Type B pancreatic cell (in vitro differentiated cells): ENCODE results near the gene PVALEF. TPM values are rescaled to one million over a fixed set of nuclear protein-coding genes. Genes with fewer than 3 reads are reported as not detected.
"Not testable (repeated sequence)": the region's sequence is repeated elsewhere in the genome, so short reads cannot be mapped to it uniquely, and the experiment has no call there.

Source experiments
- DNase-seq: peaks from one replicate; pipeline ENCODE4 v3.0.0; 2021; ENCODE audit warnings: mixed read lengths; ENCODE audit not compliant: unreplicated experiment; ENCODE audit errors: extremely low spot score
- H3K27ac Mint-ChIP-seq: 2 replicates; pipeline ENCODE4 v1.8.0; 2021; ENCODE audit warnings: mild to moderate bottlenecking, mixed read lengths
- H3K27me3 Mint-ChIP-seq: 2 replicates; pipeline ENCODE4 v1.8.0; 2021; ENCODE audit warnings: mixed read lengths
- H3K36me3 Mint-ChIP-seq: 2 replicates; pipeline ENCODE4 v1.8.0; 2021; ENCODE audit warnings: mixed read lengths
- H3K4me1 Mint-ChIP-seq: one replicate; pipeline ENCODE4 v1.8.0; 2021; ENCODE audit warnings: mixed read lengths; ENCODE audit not compliant: unreplicated experiment
- H3K4me3 Mint-ChIP-seq: 2 replicates; pipeline ENCODE4 v1.8.0; 2021; ENCODE audit warnings: mild to moderate bottlenecking, mixed read lengths
- H3K9me3 Mint-ChIP-seq: 2 replicates; pipeline ENCODE4 v1.8.0; 2021; ENCODE audit warnings: mixed read lengths
- total RNA-seq: library from RNA; stranded (reverse); gene quantifications from 2 replicates; pipeline ENCODE4 v1.2.1, GENCODE V29; 2021; ENCODE audit warnings: low replicate concordance
- TF ChIP-seq, protein P1 (sequence below): fragments of 200-600 bp; sonication (generic); conservative IDR thresholded peaks from 2 replicates; pipeline ENCODE4 v1.5.0; 2021; ENCODE audit warnings: antibody characterized with exemption, mild to moderate bottlenecking

Gene PVALEF
- total RNA-seq, 1 donor from 2014 or later, result not detected

DNA sequence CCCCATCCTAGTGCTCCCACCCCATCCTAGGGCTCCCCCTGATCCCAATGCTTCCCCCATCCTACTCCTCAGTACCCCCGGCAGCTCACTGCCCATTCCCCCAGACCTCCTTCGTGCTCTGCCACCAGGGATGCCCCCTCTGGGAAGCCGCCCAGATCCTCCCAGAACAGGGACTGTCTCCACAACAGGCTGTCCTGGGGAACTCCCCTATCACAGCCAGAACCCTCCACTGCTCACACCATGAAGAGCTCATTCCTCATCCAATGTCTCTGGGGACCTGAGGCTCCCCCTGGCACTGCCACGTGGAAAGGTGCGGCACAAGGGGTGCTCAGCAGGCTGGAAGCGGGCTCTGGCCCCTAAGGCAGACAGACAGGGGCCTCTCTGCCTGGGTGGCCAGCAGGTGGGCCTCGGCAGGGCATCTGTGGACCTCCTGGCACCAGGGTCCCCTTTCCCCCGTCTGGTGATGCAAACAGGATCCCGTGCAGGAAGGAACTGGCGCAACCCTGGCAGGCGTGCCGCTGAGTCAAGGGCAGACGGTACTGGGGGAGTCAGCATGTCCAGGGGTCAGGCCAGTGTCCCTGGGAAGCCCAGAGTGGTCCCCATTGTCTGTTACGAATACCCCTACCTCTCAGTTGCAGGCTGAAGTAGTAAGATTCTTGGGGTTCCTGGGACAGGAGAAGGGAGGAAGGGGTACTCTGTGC is 14.8 kb upstream of the PVALEF start:
- Mint-ChIP-seq H3K36me3 (no peaks in the 10 kb centered on the region), H3K27me3 (no peaks in the 10 kb centered on the region), H3K9me3 (no peaks in the 10 kb centered on the region), H3K27ac (no peak overlapping the region), H3K4me3 (no peak overlapping the region), H3K4me1 (no peaks in the 10 kb centered on the region)
- DNase-seq, result no peak
- TF ChIP-seq, protein P1, sequence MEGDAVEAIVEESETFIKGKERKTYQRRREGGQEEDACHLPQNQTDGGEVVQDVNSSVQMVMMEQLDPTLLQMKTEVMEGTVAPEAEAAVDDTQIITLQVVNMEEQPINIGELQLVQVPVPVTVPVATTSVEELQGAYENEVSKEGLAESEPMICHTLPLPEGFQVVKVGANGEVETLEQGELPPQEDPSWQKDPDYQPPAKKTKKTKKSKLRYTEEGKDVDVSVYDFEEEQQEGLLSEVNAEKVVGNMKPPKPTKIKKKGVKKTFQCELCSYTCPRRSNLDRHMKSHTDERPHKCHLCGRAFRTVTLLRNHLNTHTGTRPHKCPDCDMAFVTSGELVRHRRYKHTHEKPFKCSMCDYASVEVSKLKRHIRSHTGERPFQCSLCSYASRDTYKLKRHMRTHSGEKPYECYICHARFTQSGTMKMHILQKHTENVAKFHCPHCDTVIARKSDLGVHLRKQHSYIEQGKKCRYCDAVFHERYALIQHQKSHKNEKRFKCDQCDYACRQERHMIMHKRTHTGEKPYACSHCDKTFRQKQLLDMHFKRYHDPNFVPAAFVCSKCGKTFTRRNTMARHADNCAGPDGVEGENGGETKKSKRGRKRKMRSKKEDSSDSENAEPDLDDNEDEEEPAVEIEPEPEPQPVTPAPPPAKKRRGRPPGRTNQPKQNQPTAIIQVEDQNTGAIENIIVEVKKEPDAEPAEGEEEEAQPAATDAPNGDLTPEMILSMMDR, result no peak

GRCh38 chr17:81151278-81151677 is 14.0 kb upstream of the PVALEF start:
- Mint-ChIP-seq H3K9me3 (no peaks in the 10 kb centered on the region), H3K27me3 (no peaks in the 10 kb centered on the region), H3K36me3 (no peaks in the 10 kb centered on the region), H3K4me1 (no peaks in the 10 kb centered on the region), H3K4me3 (no peak overlapping the region), H3K27ac (no peak overlapping the region)
- TF ChIP-seq, protein P1, result no peak
- DNase-seq, result no peak

DNA sequence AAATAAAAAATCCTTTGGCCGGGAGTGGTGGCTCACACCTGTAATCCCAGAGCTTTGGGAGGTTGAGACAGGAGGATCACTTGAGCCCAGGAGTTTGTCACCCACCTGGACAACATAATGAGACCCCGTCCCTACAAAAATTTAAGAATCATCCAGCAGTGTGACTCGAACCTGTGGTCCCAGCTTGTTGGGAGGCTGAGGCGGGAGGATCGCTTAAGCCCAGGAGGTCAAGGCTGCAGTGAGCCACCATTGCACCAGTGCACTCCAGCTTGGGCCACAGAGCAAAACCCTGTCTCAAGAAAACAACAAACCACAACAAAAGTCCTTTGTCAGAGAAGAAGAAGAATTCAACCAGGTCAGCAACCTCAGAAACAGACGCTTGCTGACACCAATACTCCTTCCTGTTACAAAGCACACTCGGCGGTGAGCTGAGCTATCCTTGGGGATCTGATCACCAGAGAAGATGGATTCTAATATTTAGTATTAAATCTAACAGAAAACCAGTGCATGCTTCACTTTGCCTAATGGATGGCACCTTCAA is 12.9 kb upstream of the PVALEF start:
- no peak for DNase-seq
- Mint-ChIP-seq H3K4me1 (no peaks in the 10 kb centered on the region), H3K36me3 (no peaks in the 10 kb centered on the region), H3K4me3 (no peak overlapping the region), H3K27ac (no peak overlapping the region), H3K9me3 (no peaks in the 10 kb centered on the region), H3K27me3 (no peaks in the 10 kb centered on the region)
- TF ChIP-seq, protein P1, result no peak

DNA sequence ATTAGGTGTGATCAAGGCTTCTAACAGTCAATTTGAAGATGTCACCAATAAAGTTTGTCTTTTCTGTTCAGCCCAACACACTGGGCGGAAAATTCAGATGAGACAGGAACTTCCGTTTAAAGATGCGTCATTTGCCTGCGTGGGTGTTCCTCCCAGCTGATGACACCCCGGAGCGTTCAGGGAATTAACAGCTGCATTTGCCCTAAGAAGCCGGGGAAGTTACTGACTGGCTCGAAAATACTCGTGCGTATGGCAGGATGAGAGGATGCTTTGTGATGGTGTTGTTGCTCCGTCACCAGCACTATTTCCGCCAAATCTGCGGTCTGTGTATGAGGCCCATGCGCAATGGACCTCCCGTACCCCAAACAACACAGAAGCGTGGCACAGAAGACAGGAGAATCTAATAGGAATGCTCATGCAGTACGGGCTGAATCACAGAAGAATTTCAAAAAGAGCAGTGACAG is 11.9 kb upstream of the PVALEF start:
- Mint-ChIP-seq H3K36me3 (no peaks in the 10 kb centered on the region), H3K4me1 (no peaks in the 10 kb centered on the region), H3K4me3 (no peak overlapping the region), H3K27me3 (no peaks in the 10 kb centered on the region), H3K9me3 (no peaks in the 10 kb centered on the region), H3K27ac (no peak overlapping the region)
- DNase-seq, result no peak
- TF ChIP-seq, protein P1, result no peak

- H3K27ac Mint-ChIP-seq, H3K4me3 Mint-ChIP-seq, H3K9me3 Mint-ChIP-seq, H3K27me3 Mint-ChIP-seq, DNase-seq, H3K4me1 Mint-ChIP-seq, H3K36me3 Mint-ChIP-seq: not testable (repeated sequence)
Observed at GRCh38 chr17:81154016-81154415, 11.3 kb upstream of the PVALEF start.

- Mint-ChIP-seq H3K4me1 (no peaks in the 10 kb centered on the region), H3K27me3 (no peaks in the 10 kb centered on the region), H3K36me3 (no peaks in the 10 kb centered on the region), H3K4me3 (no peak overlapping the region), H3K9me3 (no peaks in the 10 kb centered on the region), H3K27ac (no peak overlapping the region)
- DNase-seq, result no peak
- TF ChIP-seq, protein P1, result no peak
Observed at GRCh38 chr17:81154961-81155360, 10.3 kb upstream of the PVALEF start.
